GM21390 (cell line): ENCODE measurements around the gene GTPBP3.
A peak's percentile ranks its signal among the peaks of the same experiment; 100 is the strongest.

Source experiments
- ATAC-seq: cut with Tn5 transposase; IDR thresholded peaks from one replicate; pipeline ENCODE4 v1.9.1; 2021; ENCODE audit not compliant: unreplicated experiment

Gene GTPBP3

GRCh38 chr19:17309198-17309964, 28.0 kb upstream of the GTPBP3 start, which contains the start of gene DDA1:
Gene DDA1, plus strand, starts transcription at chr19:17309563. Its CDS starts 92 bp downstream, at chr19:17309655.
- ATAC-seq, result peak; percentile 43

GRCh38 chr19:17309965-17310461, 27.3 kb upstream of the GTPBP3 start:
- ATAC-seq, result no peak

- ATAC-seq, result no peak
These were observed 25.7 kb upstream of the GTPBP3 start for GRCh38 chr19:17311455-17312188.

GRCh38 chr19:17312189-17313113, 24.9 kb upstream of the GTPBP3 start:
- no peak for ATAC-seq

GRCh38 chr19:17314007-17314593, 23.3 kb upstream of the GTPBP3 start:
- ATAC-seq, result no peak

- no peak for ATAC-seq
These were observed 18.4 kb upstream of the GTPBP3 start for GRCh38 chr19:17318966-17319365.

GRCh38 chr19:17319473-17320238, 17.7 kb upstream of the GTPBP3 start:
- no peak for ATAC-seq

GRCh38 chr19:17320435-17320834, 16.9 kb upstream of the GTPBP3 start:
- ATAC-seq, result no peak

- ATAC-seq, result no peak
These were observed 15.5 kb upstream of the GTPBP3 start for GRCh38 chr19:17321655-17322489.

- no peak for ATAC-seq
These were observed 14.5 kb upstream of the GTPBP3 start for GRCh38 chr19:17322854-17323253.

- no peak for ATAC-seq
These were observed 13.9 kb upstream of the GTPBP3 start for GRCh38 chr19:17323300-17323963.

GRCh38 chr19:17323964-17324332, 13.4 kb upstream of the GTPBP3 start:
- no peak for ATAC-seq

- ATAC-seq, result no peak
These were observed 12.8 kb upstream of the GTPBP3 start for GRCh38 chr19:17324357-17325114.

- no peak for ATAC-seq
These were observed 12.2 kb upstream of the GTPBP3 start for GRCh38 chr19:17325133-17325532.

GRCh38 chr19:17325881-17326594, 11.3 kb upstream of the GTPBP3 start:
- no peak for ATAC-seq

GRCh38 chr19:17326595-17326966, 10.8 kb upstream of the GTPBP3 start:
- no peak for ATAC-seq

- ATAC-seq, result no peak
These were observed 10.2 kb upstream of the GTPBP3 start for GRCh38 chr19:17327068-17327653.
